Endothelial cell of umbilical vein (primary cell): Measurements from ENCODE around the gene CSNK1G1. TPM values are rescaled to one million over a fixed set of nuclear protein-coding genes. Genes with fewer than 3 reads are reported as not detected.

Source experiments
- BruUV-seq: library from RNA; stranded (reverse); fragments of 400-500 nt; replicated peaks from 2 replicates; lab custom pipeline; 2021; lab: Mats Ljungman, UMichigan
- CTCF ChIA-PET: fragments of 300-600, 350-600 bp; sonication (Branson Sonifier 250); formaldehyde crosslinking; loops from one replicate; lab custom pipeline; 2021; ENCODE audit warnings: antibody characterized with exemption, inconsistent platforms; lab: Charles Lee
- POLR2A ChIA-PET: fragments of 300-600, 350-600 bp; sonication (Branson Sonifier 250); formaldehyde crosslinking; loops from one replicate; lab custom pipeline; 2021; ENCODE audit warnings: antibody characterized with exemption, inconsistent platforms; lab: Charles Lee
- DNase-seq: peaks from one replicate; pipeline ENCODE4 v3.0.0-alpha.2; 2011; ENCODE audit warnings: low read depth, low spot score
- FAIRE-seq: peaks from 2 replicates; lab custom pipeline; 2011; peaks lifted over from hg19 to GRCh38; lab: Jason Lieb, UNC
- H2AFZ ChIP-seq: 2 replicates; pipeline ENCODE4 v1.6.0; 2012; ENCODE audit warnings: low read depth, low read length, control low read depth, inconsistent platforms
- H3K27ac ChIP-seq: 2 replicates; pipeline ENCODE4 v1.5.1; 2011; ENCODE audit warnings: low read depth, mild to moderate bottlenecking, control low read depth, low read length, moderate library complexity; ENCODE audit not compliant: insufficient read depth
- H3K27me3 ChIP-seq, 2 experiments: 2 replicates each; pipeline versions ENCODE4 v1.6.0 to v1.6.1; 2011; ENCODE audit warnings: low read length in 2 of 2, mixed read lengths in 1 of 2; ENCODE audit not compliant: control insufficient read depth in 2 of 2, insufficient read depth in 2 of 2
- H3K36me3 ChIP-seq, 2 experiments: 2 replicates in 1 of 2; 3 replicates in 1 of 2; pipeline ENCODE4 v1.5.1; 2011; ENCODE audit warnings: low read length in 2 of 2, mild to moderate bottlenecking in 1 of 2, moderate library complexity in 1 of 2; ENCODE audit not compliant: control insufficient read depth in 2 of 2, insufficient read depth in 2 of 2; ENCODE audit errors: extremely low read depth in 1 of 2
- H3K4me1 ChIP-seq: 3 replicates; pipeline ENCODE4 v1.5.1; 2011; ENCODE audit warnings: mild to moderate bottlenecking, low read length; ENCODE audit not compliant: control insufficient read depth, insufficient read depth; ENCODE audit errors: extremely low read depth
- H3K4me2 ChIP-seq: 2 replicates; pipeline ENCODE4 v1.6.1; 2011; ENCODE audit warnings: low read length, control low read depth, mixed read lengths; ENCODE audit not compliant: insufficient read depth
- H3K4me3 ChIP-seq, 3 experiments: fragments of 200-600 bp in 1 of 3; sonication (generic), shearing (Covaris generic) in 1 of 3; replicated peaks in 1 of 3; 2 replicates each; pipeline ENCODE4 v1.5.1; 2011 to 2016; ENCODE audit warnings: control low read depth in 3 of 3, low read length in 3 of 3, mild to moderate bottlenecking in 2 of 3, inconsistent platforms in 1 of 3, low read depth in 1 of 3, moderate library complexity in 1 of 3; ENCODE audit not compliant: insufficient read depth in 1 of 3
- H3K79me2 ChIP-seq: 2 replicates; pipeline ENCODE4 v1.6.0; 2012; ENCODE audit warnings: low read length, inconsistent platforms; ENCODE audit not compliant: control insufficient read depth, insufficient read depth
- H3K9ac ChIP-seq: replicated peaks from 2 replicates; pipeline ENCODE3; 2011; ENCODE audit warnings: low read length, control low read depth; ENCODE audit not compliant: insufficient read depth; ENCODE audit errors: extremely low read depth
- H3K9me1 ChIP-seq: replicated peaks from 3 replicates; pipeline ENCODE4 v1.6.0; 2011; ENCODE audit warnings: mild to moderate bottlenecking, low read length; ENCODE audit not compliant: control insufficient read depth, insufficient read depth; ENCODE audit errors: extremely low read depth
- H3K9me3 ChIP-seq: replicated peaks from 2 replicates; pipeline ENCODE4 v1.5.1; 2012; ENCODE audit warnings: low read length, inconsistent platforms; ENCODE audit not compliant: control insufficient read depth, insufficient read depth
- H4K20me1 ChIP-seq: replicated peaks from 2 replicates; pipeline ENCODE3; 2011; ENCODE audit warnings: mild to moderate bottlenecking, low read length; ENCODE audit not compliant: control insufficient read depth, insufficient read depth; ENCODE audit errors: extremely low read depth
- EZH2 ChIP-seq: IDR thresholded peaks from 2 replicates; pipeline ENCODE4 v1.6.1; 2012; ENCODE audit warnings: borderline replicate concordance, low read depth, mild to moderate bottlenecking, moderate library complexity, low read length, inconsistent platforms; ENCODE audit not compliant: severe bottlenecking
- FOS ChIP-seq: IDR thresholded peaks from 2 replicates; pipeline ENCODE4 v1.6.1; 2011; ENCODE audit warnings: mild to moderate bottlenecking, low read length, moderate library complexity, borderline replicate concordance; ENCODE audit not compliant: insufficient read depth
- GATA2 ChIP-seq: IDR thresholded peaks from 2 replicates; pipeline ENCODE4 v1.7.0; 2011; ENCODE audit warnings: low read depth, mild to moderate bottlenecking, moderate library complexity, mixed read lengths, low read length; ENCODE audit not compliant: insufficient read length, insufficient read depth
- JUN ChIP-seq: IDR thresholded peaks from 2 replicates; pipeline ENCODE4 v1.6.1; 2011; ENCODE audit warnings: borderline replicate concordance, low read depth; ENCODE audit not compliant: insufficient read length, insufficient read depth
- MYC ChIP-seq: IDR thresholded peaks from one replicate; pipeline ENCODE4 v1.6.1; 2011; ENCODE audit warnings: mild to moderate bottlenecking, low read depth, low read length
- POLR2A ChIP-seq: IDR thresholded peaks from 2 replicates; pipeline ENCODE4 v1.6.1; 2012; ENCODE audit warnings: low read depth, mild to moderate bottlenecking, control low read depth, low read length
- POLR2AphosphoS5 ChIP-seq: IDR thresholded peaks from 2 replicates; pipeline ENCODE4 v1.6.1; 2012; ENCODE audit warnings: low read depth, mild to moderate bottlenecking, control low read depth, low read length, moderate library complexity; ENCODE audit not compliant: insufficient read depth
- dilution Hi-C: fragments of 300-500 bp; cut with MboI; formaldehyde crosslinking; loops from one replicate; pipeline ENCODE4 v1.15.0; 2019; ENCODE audit warnings: low sequenced_read_pairs; ENCODE audit not compliant: extremely low pct_ligation_motif_present
- intact Hi-C: fragments of 100-400 bp; cut with micrococcal nuclease; formaldehyde crosslinking; loops from one replicate; pipeline ENCODE4 v1.10.0; 2022
- polyA plus RNA-seq, 4 experiments: library from polyadenylated mRNA; depleted of rRNA in 3 of 4; stranded (reverse) in 3 of 4; unstranded in 1 of 4; fragments of >200 nt; gene quantifications; 2 replicates each; pipeline versions ENCODE4 v1.2.1 to v1.2.3, GENCODE V29; 2011 to 2012; ENCODE audit warnings: missing spikeins in 1 of 4
- total RNA-seq: library from RNA; stranded (reverse); gene quantifications from 2 replicates; pipeline ENCODE4 v1.2.3, GENCODE V29; 2021
- TF ChIP-seq, protein P1 (sequence below): IDR thresholded peaks from 2 replicates; pipeline ENCODE4 v1.6.1; 2011; ENCODE audit not compliant: insufficient read depth, insufficient read length
- TF ChIP-seq, protein P2 (sequence below), 2 donors: IDR thresholded peaks; 1 replicate in 1 of 2; 2 replicates in 1 of 2; pipeline ENCODE4 v1.5.1; 2011; ENCODE audit warnings: low read length in 2 of 2, mild to moderate bottlenecking in 2 of 2, moderate library complexity in 2 of 2, control low read depth in 1 of 2, inconsistent platforms in 1 of 2, low read depth in 1 of 2; ENCODE audit not compliant: insufficient read depth in 1 of 2; ENCODE audit errors: extremely low read depth in 1 of 2

CSNK1G1 gene
- total and polyA plus RNA-seq, 2 donors (not counting 3 experiments of a cell fraction or from before 2014, with no cell fraction given), result 9.0 to 31.7 TPM

DNA sequence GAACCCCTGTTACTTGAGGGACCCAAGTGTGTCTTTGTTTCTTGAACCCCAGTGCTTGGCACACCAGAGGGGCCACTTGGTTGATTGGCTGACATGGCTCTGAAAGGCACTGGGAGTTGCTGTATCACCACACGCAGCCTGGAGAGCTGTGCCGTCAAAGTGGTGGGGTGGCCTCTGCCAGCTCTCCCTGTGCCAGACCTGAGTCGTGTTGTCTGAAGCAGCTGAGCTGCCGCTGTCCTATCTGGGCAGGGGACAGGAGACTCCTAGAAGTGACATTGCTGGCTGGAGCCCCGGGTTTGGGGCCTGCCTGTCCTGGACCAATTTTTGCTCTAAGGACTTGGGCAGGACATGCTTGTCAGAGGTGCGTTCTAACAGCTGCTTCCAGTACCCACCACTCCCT, 209.9 kb downstream of the CSNK1G1 start:
- DNase-seq (no peak), FAIRE-seq (no peak)
- dilution Hi-C loops (no loop called here), intact Hi-C loops (no loop called here)
- no peaks in the 10 kb centered on the region for H3K9me3 ChIP-seq
- TF ChIP-seq FOS, result no peak
- TF ChIP-seq MYC, result no peak
- no peak for TF ChIP-seq POLR2A
- no peak for TF ChIP-seq JUN
- TF ChIP-seq POLR2AphosphoS5, result no peak
- no peak for TF ChIP-seq EZH2
- TF ChIP-seq, protein P1, sequence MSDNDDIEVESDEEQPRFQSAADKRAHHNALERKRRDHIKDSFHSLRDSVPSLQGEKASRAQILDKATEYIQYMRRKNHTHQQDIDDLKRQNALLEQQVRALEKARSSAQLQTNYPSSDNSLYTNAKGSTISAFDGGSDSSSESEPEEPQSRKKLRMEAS, result no peak
- no peak for TF ChIP-seq GATA2
- TF ChIP-seq, protein P2, sequence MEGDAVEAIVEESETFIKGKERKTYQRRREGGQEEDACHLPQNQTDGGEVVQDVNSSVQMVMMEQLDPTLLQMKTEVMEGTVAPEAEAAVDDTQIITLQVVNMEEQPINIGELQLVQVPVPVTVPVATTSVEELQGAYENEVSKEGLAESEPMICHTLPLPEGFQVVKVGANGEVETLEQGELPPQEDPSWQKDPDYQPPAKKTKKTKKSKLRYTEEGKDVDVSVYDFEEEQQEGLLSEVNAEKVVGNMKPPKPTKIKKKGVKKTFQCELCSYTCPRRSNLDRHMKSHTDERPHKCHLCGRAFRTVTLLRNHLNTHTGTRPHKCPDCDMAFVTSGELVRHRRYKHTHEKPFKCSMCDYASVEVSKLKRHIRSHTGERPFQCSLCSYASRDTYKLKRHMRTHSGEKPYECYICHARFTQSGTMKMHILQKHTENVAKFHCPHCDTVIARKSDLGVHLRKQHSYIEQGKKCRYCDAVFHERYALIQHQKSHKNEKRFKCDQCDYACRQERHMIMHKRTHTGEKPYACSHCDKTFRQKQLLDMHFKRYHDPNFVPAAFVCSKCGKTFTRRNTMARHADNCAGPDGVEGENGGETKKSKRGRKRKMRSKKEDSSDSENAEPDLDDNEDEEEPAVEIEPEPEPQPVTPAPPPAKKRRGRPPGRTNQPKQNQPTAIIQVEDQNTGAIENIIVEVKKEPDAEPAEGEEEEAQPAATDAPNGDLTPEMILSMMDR (IDR thresholded peaks at IDR 0.05; ENCODE audit: extremely low read depth in 1 of 2, insufficient read depth in 1 of 2, low read depth in 1 of 2, low read length in 2 of 2), result no peak
- ChIA-PET CTCF (no interaction called here), POLR2A (no interaction called here)
- BruUV-seq, result no TSS peak
- H2AFZ ChIP-seq, result no peak overlapping the region
- H3K36me3 ChIP-seq, result peaks cover 0 to 16% of the 10 kb centered on the region in 2 experiments
- H3K4me3 ChIP-seq, result no peak overlapping the region
- no peak overlapping the region for H3K9ac ChIP-seq
- no peaks in the 10 kb centered on the region for H3K27me3 ChIP-seq
- no peak overlapping the region for H3K27ac ChIP-seq
- H3K4me1 ChIP-seq, result peaks cover 3% of the 10 kb centered on the region
- H4K20me1 ChIP-seq, result no peaks in the 10 kb centered on the region
- no peaks in the 10 kb centered on the region for H3K9me1 ChIP-seq
- no peak overlapping the region for H3K4me2 ChIP-seq
- H3K79me2 ChIP-seq, result no peaks in the 10 kb centered on the region
